GM19043 (cell line): ENCODE measurements around the gene MFAP3L.

Source experiments
- ATAC-seq: cut with Tn5 transposase; IDR thresholded peaks from one replicate; pipeline ENCODE4 v1.9.1; 2021; ENCODE audit warnings: low read depth; ENCODE audit not compliant: unreplicated experiment

Gene MFAP3L

GRCh38 chr4:169996379-169997240, 29.6 kb downstream of the MFAP3L start:
- ATAC-seq, result no peak

GRCh38 chr4:169993531-169993930, 32.7 kb downstream of the MFAP3L start:
- ATAC-seq, result no peak

- no peak for ATAC-seq
Observed at GRCh38 chr4:169988252-169988651, 37.9 kb downstream of the MFAP3L start.

DNA sequence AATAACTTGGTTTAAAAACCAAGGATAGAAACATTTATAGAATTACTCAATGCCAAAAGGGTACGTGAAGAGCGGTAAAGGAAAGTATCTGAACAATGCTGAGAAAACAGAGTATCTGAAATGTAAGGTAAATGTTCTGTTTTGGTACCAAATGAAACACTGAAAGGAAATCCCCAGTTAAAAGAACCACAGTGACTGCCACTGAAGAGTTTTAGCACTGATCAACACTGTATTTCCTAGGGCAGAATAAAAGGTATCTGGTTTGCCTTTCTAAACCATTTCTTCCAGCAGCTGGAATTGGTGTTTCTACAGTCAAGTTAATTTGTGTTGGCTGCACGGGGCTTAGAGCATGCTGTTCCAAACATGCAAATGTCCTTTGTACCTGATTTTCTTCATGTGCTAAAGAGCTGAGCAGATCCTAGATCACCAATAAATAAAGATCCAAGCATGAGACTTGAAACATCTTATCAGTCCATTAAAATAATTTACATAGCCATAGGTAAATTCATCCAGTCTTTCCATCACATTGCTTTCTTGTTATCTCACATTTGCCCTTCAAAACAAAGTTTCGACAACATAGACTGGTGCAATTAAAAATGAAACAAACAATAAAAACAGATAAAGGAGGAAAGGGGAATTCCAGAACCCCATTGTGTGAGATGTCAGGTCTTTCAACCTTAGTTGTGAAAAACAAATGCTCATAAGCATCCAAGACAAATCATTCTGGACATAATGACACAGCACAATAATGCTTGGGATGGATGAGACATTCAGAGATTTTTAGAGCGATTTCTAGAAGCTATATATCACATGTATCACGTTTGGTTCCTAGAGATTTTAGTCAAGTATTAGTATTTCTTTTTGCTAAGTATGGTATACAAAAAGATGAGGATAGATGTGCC, 38.6 kb downstream of the MFAP3L start:
- ATAC-seq, result no peak

DNA sequence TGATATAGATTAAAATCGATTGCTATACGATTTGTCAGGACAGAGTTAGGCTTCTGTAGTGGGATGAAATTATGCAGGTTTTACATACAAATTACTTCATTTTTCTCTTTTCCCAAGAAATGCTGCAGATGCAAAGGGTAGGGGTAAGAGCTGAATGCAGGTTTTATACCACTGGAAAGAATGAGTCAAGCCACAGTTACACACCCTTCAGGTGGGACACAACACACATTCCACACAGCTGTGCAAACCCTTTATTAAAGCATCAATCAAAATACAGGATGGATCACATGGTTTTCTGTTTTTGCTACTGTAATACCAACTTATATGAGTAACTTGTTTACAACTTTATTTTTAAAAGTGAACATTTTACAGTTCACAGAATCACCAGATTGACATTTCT, 39.8 kb downstream of the MFAP3L start:
- no peak for ATAC-seq

DNA sequence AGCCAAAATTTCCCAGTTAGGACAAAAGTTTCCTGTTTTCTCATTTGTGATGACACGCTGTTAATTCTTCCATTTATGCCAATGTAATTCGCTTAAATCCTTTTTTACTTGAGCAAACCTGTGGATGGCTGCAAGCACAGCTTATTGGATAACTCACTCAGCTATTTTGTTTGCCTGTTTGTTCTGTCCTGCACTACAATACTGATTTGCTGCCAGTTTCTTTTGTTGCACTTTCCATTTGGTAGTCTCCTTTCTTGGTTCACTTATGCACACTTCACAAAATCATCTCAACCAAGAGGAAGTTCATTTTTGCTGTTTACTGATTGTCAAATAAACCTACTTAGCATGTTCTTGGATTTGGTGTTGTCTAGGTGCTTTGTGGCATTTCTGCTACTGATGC, 40.3 kb downstream of the MFAP3L start:
- ATAC-seq, result no peak

DNA sequence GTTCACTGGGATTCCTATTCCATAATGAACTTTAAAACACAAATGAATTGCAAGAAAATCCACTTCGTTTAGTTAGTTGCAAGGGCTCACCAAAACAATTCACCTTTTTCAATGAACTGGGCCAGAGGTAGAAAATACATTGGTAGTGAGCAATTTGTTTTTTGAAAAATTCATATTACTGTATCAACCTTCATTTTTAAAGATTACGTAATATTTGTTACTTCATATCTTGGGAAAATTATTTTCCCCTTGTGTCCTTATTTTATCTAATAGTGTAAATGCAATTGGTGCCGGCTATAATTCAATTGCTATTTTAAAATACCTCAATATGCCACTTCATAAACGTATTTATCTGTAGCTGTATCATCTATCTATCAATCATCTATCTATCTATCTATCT, 41.5 kb downstream of the MFAP3L start:
- no peak for ATAC-seq

- ATAC-seq, result no peak
Observed at GRCh38 chr4:169984173-169984572, 42.0 kb downstream of the MFAP3L start.

GRCh38 chr4:169976951-169977350, 49.2 kb downstream of the MFAP3L start:
- ATAC-seq, result no peak

GRCh38 chr4:169975838-169976796, 50.1 kb downstream of the MFAP3L start:
- no peak for ATAC-seq

DNA sequence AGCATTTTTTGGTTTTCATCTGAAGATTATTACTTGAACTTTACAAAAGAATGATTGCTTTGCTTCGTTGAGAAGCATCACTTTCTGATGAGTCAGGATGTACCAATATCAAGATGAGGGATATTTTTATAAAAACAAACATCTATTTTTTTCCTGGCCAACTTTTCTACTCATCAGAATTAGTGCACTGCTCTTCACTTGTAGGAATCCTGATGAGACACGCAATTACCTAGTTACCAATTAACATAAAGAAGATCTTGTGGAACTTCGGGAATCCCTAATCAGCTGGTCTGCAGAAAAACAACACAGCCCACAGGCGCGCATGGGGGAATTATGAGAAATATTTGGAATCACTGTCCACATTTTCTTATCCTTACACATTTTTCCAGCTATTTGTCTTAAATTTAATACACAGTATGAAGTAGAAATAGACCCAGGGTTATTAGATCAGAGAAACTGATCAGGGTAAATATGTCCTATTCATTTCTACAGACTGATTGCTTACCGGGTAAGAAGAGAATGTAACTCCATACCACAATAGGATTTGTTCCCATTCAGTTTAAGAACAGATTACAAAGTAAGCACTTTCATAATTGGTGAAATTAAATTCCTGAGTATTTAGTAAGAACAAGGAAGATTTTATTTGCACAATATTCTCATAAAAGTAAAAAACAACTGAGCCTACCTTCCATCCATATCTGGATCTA, 50.9 kb downstream of the MFAP3L start:
- ATAC-seq, result no peak

DNA sequence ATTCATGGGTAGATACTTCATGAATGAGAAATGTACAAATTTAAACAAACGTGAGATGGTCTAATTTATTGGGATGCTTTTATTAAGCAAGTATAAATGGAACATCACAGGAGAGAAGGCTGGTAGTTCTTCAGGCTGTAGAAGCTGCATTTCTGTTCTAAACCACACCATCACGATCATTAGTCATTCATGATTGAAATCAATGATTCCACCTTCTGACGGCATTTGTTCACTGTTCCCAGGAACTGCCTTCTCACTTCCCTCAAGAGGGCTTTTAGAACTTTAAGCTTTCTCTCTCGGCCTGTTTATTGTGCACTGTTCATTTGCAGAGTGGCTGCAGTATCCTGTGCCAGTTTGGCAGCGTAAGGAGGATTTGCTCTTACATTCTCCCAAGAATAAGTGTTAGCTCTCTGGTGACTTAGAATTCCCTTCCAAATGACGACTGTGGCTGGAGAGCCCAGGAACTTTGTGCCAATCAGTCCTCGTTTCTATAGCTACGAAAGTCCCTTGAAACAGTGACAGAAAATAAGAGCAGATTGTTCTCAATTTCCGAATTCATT, 54.7 kb downstream of the MFAP3L start:
- no peak for ATAC-seq

DNA sequence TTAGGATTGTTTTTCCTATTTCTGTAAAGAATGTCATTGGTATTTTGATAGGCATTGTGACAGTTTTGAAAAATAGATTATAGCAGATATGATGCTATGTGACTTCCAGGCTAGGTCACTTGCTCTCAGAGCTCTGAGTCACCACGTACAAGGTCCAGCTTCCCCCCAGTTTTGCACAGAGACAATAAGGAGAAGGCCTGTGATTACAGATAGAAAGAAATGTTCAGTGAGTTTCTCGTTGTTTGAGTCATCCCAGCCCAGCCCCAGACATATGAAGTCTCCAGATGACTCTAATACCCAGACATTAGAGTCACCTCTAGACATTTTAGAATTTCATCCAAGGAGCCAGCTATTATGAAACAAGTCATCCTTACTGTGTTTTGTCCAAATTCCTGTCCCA, 57.2 kb downstream of the MFAP3L start:
- ATAC-seq, result no peak

- ATAC-seq, result no peak
Observed at GRCh38 chr4:169963998-169964397, 62.2 kb downstream of the MFAP3L start.

GRCh38 chr4:169959254-169959653, 66.9 kb downstream of the MFAP3L start:
- ATAC-seq, result no peak

DNA sequence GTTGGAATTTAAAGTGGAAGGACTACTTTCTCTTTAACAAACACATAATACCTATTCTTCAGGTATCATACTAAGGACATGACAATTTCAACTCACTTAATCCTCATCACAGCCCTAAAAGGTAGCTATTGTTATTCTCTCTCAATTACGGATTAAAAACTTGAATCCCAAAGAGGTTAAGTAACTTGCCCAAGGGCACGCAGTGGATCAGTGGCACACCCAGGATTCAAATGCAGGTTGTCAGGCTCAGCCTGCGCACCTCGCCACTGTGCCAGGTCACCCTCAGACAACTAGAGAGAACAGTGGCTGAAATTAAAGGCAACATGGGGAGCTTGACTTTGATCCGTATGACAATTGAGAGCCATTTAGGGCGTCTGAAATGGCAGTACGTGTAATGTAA, 67.6 kb downstream of the MFAP3L start:
- no peak for ATAC-seq

GRCh38 chr4:169957785-169958184, 68.4 kb downstream of the MFAP3L start:
- no peak for ATAC-seq

DNA sequence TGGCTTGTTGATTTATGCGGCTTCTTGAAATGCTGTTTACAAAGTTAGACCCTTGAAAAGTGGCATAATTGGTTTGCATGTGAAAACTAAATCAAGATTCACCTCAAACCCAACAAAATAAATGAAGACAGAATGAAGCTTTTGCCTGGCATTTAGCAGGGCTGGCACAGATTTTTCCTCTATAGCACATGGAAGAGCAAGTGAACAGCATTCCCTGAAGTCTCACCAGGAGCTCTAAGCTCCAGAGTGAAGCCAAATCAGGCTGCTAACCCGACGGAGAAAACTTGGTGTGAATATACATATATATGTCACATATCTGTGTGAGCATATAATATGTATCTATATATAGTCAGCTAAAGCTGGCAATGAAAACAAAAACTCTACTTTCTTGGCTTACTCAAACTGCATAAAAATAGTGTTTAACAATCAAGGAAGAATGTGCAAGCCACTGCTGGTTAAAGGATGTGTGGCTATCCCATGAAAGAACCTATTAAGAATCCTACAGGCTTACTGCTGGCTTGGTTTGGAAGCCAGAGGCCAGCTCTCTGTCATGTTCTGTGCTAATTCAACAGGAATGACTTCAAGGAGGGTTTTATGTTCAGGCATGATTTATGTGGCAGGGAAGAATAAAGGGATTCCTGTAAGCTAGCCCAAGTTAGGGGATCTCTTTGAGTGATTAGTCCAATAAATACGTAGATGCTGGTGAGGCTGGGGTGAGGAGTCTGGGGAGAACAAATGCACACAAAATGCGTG, 69.9 kb downstream of the MFAP3L start:
- ATAC-seq, result no peak

GRCh38 chr4:169955521-169955920, 70.7 kb downstream of the MFAP3L start:
- ATAC-seq, result no peak
